ENCODE measurements around the gene CORO2B.

CORO2B gene

DNA sequence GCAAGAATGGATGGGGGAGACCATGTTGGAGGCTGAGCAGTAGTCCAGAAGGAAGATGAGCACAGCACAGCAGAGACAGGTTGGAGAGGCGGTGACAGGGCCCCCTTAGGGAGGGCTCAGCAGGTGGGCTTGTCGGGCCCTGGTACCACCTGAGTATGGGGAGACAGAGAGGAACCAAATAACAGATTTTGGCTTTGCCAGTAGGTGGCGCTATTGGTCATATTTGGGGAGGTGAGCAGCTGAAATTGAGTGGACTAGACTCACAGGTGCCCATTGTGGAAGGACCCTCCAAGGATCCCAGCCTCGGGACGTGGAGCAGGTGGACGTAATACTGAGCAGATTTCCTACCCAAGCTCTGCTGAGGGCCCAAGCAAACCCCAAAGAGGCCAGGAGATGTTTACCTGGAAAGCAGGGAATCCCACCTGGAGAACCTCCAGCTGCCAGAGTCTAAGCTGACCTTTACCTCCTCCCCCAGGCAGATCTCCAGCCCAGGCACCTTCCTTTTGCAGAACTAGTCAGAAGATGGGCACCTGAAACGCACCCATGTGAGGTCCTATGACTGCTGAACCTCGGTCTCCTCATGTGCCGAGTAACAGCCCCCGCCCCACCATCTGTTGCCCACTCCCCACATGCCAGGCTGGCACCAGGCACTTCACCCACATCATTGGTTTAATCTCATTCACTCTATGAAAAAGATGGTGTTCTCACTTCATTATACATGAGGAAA lies 24.6 kb upstream of the CORO2B start:
- DNase-seq (ENCODE audit: low spot score): peak; percentile 66

DNA sequence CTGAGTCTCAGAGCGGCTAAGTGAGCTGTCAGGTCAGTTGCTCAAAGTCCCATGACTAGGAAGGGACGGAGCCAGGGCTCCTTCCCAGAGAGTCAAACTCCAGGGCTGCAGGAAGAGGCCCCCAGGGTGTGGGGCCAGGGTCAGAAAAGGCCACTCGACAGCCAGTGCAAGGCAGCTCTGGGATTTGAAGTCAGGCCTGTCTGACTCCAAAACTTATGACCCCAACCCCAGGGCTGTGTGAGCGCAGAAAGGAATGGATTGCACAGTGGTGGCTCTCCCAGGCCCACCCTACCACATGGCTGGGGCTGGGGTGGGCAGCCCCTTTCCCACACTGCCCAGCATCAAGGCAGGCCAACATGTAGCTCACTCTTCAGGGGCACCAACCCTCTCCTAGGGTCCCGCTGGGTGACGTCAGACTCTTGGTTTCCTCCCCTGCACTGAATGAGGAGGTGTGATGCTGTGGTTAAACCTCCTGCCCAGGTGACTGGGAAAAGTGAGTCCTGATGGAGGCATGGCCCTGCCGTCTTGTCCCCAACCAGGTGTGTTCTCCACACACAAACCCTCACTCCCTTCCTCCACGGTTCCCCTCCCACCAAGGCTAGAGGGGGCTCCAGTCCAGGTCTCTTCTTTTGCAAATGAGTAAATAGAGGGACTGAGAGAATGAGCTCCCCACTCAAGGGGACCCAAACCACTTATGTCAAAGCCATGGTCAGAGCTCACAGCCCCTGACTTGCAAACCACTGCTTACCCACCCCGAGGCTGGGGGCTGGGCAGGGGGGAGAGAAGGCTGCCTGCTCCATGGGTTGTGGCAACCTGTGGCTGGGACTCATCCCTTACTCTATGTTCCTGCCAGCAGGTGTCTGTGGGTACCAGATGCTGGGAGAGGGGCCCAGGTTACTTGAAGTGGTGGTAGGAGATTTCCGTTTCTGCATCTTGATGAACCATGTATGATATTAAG lies 23.8 kb upstream of the CORO2B start:
- no peak for DNase-seq (ENCODE audit: low spot score)

GRCh38 chr15:68555679-68556037 lies 23.1 kb upstream of the CORO2B start:
- DNase-seq (ENCODE audit: low spot score): no peak

GRCh38 chr15:68556139-68556990 lies 22.4 kb upstream of the CORO2B start:
- no peak for DNase-seq (ENCODE audit: low spot score)

GRCh38 chr15:68557469-68558317 lies 21.1 kb upstream of the CORO2B start:
- no peak for DNase-seq (ENCODE audit: low spot score)

- DNase-seq (ENCODE audit: low spot score): no peak
Measured at GRCh38 chr15:68558318-68559305, 20.2 kb upstream of the CORO2B start.

GRCh38 chr15:68559345-68560310 lies 19.2 kb upstream of the CORO2B start:
- peak; percentile 92 for DNase-seq (ENCODE audit: low spot score)

DNA sequence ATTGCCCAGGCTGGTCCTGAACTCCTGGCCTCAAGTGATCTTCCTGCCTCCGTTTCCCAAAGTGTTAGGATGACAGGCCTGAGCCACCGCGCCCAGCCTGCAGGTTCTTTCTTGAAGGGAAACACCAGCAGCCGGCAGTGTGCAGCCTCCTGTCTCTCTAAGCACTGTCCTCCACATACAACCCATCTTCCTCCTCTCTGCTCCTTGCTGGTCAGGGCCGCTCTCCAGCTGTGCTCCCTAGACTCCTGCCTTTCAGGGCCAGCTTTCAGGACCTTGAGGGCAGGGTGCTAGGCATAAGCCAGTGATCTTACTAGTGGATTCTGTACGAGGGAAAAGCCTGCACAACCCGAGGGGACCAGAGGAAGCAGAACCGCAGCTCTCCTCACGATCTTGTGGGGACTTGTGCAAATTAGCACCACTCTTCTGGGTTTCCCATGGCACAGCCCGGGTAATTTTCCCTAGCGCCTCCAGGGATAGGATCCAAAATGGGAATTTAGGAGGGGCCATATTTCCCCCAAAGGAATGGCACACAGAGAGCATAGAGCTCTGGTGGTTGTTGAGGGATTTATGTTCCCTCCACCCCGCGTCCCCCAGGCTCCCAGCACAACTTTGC lies 18.2 kb upstream of the CORO2B start:
- no peak for DNase-seq (ENCODE audit: low spot score)

DNA sequence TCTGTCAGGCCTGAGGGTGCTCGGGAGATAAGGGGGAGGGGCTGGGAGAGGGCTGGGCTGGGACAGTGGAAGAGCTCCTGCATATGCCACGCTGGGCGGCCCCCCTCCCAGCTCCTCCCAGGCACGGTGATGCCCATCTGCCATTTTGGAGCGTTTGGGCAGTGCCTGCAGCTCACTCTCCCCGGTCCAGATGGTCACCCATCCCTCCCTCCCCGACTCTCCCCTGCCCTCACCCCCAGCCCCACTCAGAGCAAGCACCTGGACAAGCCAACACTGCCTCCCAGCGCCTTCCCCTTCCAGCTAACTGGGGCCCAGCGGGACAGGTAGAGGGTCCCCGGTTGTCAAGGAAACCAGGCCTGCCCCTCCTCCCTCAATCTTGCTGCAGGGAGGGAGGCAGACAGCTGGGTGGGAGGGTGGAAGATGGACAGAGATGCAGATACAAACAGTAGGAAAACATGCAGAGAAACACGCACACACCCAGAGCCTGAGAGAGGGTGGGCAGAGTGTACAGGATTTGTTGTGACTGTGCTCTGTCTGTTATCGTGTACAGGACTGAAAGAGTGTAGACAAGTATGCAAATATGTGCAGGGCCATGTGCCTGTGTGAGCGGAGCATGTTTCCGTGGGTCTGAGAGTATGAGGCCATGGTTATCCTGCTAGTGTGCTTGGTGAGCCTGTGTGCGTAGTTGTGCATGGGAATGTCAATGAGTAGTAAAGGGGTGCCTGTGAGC lies 17.5 kb upstream of the CORO2B start:
- DNase-seq (ENCODE audit: low spot score): no peak

GRCh38 chr15:68561901-68562300 lies 16.9 kb upstream of the CORO2B start:
- DNase-seq (ENCODE audit: low spot score): no peak

DNA sequence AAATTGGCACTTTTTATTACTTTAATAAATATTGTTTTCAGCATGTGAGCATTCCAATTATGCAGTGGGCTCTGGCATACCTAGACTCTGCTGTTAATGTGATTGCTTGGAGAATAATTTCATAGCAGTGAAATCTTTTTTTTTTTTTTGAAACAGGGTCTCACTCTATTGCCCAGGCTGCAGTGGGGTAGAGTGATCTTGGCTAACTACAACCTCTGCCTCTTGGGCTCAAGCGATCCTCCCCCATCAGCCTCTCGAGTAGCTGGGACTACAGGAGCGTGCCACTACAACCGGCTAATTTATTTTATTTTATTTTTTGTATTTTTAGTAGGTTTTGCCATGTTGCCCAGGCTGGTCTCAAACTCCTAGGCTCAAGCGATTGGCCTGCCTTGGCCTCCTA lies 14.6 kb upstream of the CORO2B start:
- DNase-seq (ENCODE audit: low spot score): no peak

GRCh38 chr15:68565234-68565633 lies 13.6 kb upstream of the CORO2B start:
- no peak for DNase-seq (ENCODE audit: low spot score)

DNA sequence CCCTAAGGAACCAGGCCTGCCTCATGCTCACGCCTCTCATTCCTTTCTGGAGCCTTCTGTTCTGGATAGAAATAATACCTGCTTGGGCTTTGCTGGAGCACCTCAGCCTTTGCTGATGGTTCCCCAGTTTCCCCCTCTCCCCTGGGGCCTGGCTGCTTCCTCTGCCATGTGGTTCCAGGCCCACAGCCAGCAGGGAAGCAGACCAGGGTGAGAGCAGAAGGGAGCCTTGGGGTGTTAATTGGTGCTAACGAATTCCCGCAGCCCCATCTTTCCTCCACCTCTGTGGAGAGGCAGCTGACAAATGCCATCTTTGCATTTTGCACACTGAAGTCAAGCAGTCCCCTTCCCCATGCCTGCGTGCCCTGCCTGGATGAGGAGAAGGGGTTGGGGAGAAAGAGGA lies 13.1 kb upstream of the CORO2B start:
- no peak for DNase-seq (ENCODE audit: low spot score)

DNA sequence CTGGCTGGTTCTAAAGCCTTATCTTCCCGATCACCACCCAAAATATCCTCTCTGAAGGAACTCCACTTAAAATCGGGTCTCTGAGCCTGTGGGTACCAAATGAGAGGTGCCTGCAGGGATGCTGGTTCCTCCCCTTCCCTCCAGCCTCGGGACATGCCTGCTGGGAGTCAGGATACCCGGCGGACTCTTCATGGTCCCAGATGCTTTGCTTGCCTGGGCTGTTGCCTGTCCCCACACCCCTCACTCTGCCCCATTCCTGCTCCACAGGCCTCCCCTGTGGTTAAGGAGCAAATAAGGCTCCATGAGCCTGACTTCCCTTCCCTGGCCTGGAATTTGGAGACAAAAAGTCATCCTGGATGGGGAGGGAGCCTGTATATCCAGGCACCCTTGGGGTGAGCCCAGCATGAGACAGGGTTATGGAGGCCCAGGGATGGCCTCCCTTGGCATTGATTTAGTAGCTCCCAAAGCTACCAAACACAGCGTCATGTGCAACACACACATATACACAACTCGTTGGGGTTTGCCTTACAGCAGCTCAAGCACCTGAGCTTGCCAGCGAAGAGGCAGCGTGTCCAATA lies 12.3 kb upstream of the CORO2B start:
- DNase-seq (ENCODE audit: low spot score): no peak

- no peak for DNase-seq (ENCODE audit: low spot score)
Measured at GRCh38 chr15:68567345-68567744, 11.4 kb upstream of the CORO2B start.

GRCh38 chr15:68570974-68571373 lies 7.8 kb upstream of the CORO2B start:
- DNase-seq (ENCODE audit: low spot score): no peak

DNA sequence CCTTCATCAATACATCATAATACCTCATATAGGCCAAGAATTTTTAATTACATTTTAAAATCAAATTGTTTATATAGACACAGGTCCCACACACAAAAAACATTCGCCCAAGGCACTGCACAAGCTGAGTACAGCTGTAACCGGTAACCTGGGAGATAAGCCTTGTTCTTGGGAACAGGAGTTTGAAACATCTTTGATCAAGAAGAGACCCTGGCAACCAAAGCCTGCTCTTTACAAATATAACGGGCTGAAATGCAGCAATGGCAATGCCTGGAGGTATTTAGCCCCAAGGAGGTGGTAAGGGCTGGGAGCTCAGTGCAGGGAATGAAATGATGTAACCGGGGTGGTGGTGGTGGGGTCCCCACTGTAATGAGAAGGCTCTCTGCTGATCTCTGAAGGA lies 7.2 kb upstream of the CORO2B start:
- DNase-seq (ENCODE audit: low spot score): no peak

Data from AG20443 (cell line).